Psoas muscle (tissue), 8 donors: ENCODE results near the gene ATF7. TPM values are rescaled to one million over a fixed set of nuclear protein-coding genes. Genes with fewer than 3 reads are reported as not detected.
"Not testable (repeated sequence)": the region's sequence is repeated elsewhere in the genome, so short reads cannot be mapped to it uniquely, and the experiment has no call there.

Experiments used
- ATAC-seq, 4 donors: fragments of 200-7000 bp; cut with Tn5 transposase; one replicate each; pipeline ENCODE4 v1.9.1; 2020; ENCODE audit warnings: moderate library complexity in 3 of 4, mild to moderate bottlenecking in 2 of 4
- DNase-seq, 2 donors: peaks; one replicate each; pipeline ENCODE4 v3.0.0-alpha.2; 2020
- H3K27ac ChIP-seq: fragments of 200-600 bp; one replicate; pipeline ENCODE4 v1.8.0; 2022
- H3K27me3 ChIP-seq, 3 donors: fragments of 200-600 bp in 1 of 3; one replicate each; pipeline versions ENCODE4 v1.6.1 to v1.8.0; 2013 to 2022; ENCODE audit warnings: low read length in 2 of 3, mild to moderate bottlenecking in 2 of 3, moderate library complexity in 1 of 3; ENCODE audit not compliant: insufficient read depth in 3 of 3
- H3K36me3 ChIP-seq, 2 donors: fragments of 200-600 bp in 1 of 2; one replicate each; pipeline versions ENCODE4 v1.6.1 to v1.8.0; 2013 to 2022; ENCODE audit warnings: low read depth in 1 of 2, mild to moderate bottlenecking in 1 of 2, moderate library complexity in 1 of 2; ENCODE audit not compliant: insufficient read depth in 1 of 2
- H3K4me1 ChIP-seq: fragments of 200-600 bp; one replicate; pipeline ENCODE4 v1.8.0; 2022
- H3K4me3 ChIP-seq: fragments of 200-600 bp; one replicate; pipeline ENCODE4 v1.8.0; 2022; ENCODE audit warnings: mild to moderate bottlenecking
- H3K9me3 ChIP-seq: fragments of 200-600 bp; one replicate; pipeline ENCODE4 v1.8.0; 2022
- CTCF ChIP-seq: fragments of 200-600 bp; IDR thresholded peaks from one replicate; pipeline ENCODE4 v1.8.0; 2022; ENCODE audit warnings: antibody characterized with exemption
- WGBS, 3 donors: extraction: QIAGEN DNeasy Blood & Tissue Kit; methylation state at CpG; one replicate each; pipeline versions ENCODE4 v1.1.6 to v1.1.7; 2013; 5-methylcytosine and 5-hydroxymethylcytosine counted together
- intact Hi-C, 2 donors: fragments of 100-400 bp; cut with DNase I; formaldehyde crosslinking; loops; one replicate each; pipeline versions ENCODE4 v1.11.0 to v1.14.2; 2022
- polyA plus RNA-seq, 3 donors: library from polyadenylated mRNA; stranded (reverse); fragments of 200-250 nt; gene quantifications; one replicate each; pipeline ENCODE4 v1.2.3, GENCODE V29; 2013
- total RNA-seq, 4 donors: library from RNA; stranded (reverse); fragmentation: NEBNext Ultra II Directional in 2 of 4; extraction: Animal tissue kit (Norgen Biotek cat#: 25700) in 2 of 4; gene quantifications; one replicate each; pipeline versions ENCODE4 v1.2.1 to v1.2.4, GENCODE V29; 2021 to 2023
- donor health status: healthy with polysubstance abuse.
- donor health status: DM: no; HTN: no; CAD: no; lungs with moderate emphysema.
- donor health status: Bipolar disorder and iron deficiency.
- donor health status: healthy.
- donor health status: DM: yes; HTN: yes; CAD: no.
- donor health status: DM: no; HTN: no; CAD: no.
- donor health status: DM: no; HTN: no; CAD: no.
- donor health status: DM: yes; HTN: yes; CAD: no.

Gene ATF7
- total and polyA plus RNA-seq, 7 donors, result 15.7 to 32.3 (median 25.4) TPM

- intact Hi-C loops, result no loop called here
- ATAC-seq (peak; percentile 61 to 74 (median 65)), DNase-seq (no peak)
- Histone ChIP-seq H3K4me1 (peaks cover 23% of the 10 kb centered on the region), H3K9me3 (no peaks in the 10 kb centered on the region), H3K4me3 (peak overlapping the region; percentile 32), H3K27me3 (no peaks in the 10 kb centered on the region), H3K36me3 (no peaks in the 10 kb centered on the region), H3K27ac (peak overlapping the region; percentile 79)
- WGBS, 3 donors, result 13 to 17% (median 14%) methylated on average over 3 of the region's 3 CpGs
- no peak for TF ChIP-seq CTCF
Measured at GRCh38 chr12:53659011-53659551, 32.9 kb upstream of the ATF7 start.

GRCh38 chr12:53657041-53657440 lies 30.9 kb upstream of the ATF7 start:
- WGBS, 3 donors, result 77 to 87% (median 87%) methylated on average over 4 of the region's 4 CpGs
- H3K27me3 ChIP-seq, result no peaks in the 10 kb centered on the region
- no peak for ATAC-seq
- H3K27ac ChIP-seq, result no peak overlapping the region
- no peak overlapping the region for H3K4me3 ChIP-seq
- no peak for DNase-seq
- H3K36me3 ChIP-seq, result no peaks in the 10 kb centered on the region
- no peak for TF ChIP-seq CTCF
- H3K4me1 ChIP-seq, result peaks cover 41% of the 10 kb centered on the region
- intact Hi-C loops, result no loop called here
- no peaks in the 10 kb centered on the region for H3K9me3 ChIP-seq

GRCh38 chr12:53653595-53653994 lies 27.4 kb upstream of the ATF7 start:
- TF ChIP-seq CTCF, result no peak
- peaks cover 28% of the 10 kb centered on the region for H3K4me1 ChIP-seq
- H3K27me3 ChIP-seq, result no peaks in the 10 kb centered on the region
- intact Hi-C loops, result no loop called here
- H3K27ac ChIP-seq, result peak overlapping the region; percentile 63
- H3K9me3 ChIP-seq, result no peaks in the 10 kb centered on the region
- WGBS, 3 donors, result 60 to 79% (median 62%) methylated on average over 2 of the region's 2 CpGs
- peak; percentile 79 to 89 (median 84) for ATAC-seq
- H3K4me3 ChIP-seq, result no peak overlapping the region
- H3K36me3 ChIP-seq, result no peaks in the 10 kb centered on the region
- no peak for DNase-seq

- no peaks in the 10 kb centered on the region for H3K9me3 ChIP-seq
- no peak for TF ChIP-seq CTCF
- WGBS, 3 donors, result 65 to 81% (median 74%) methylated on average over 1 of the region's 1 CpG
- peak overlapping the region; percentile 63 for H3K27ac ChIP-seq
- intact Hi-C loops, result no loop called here
- H3K4me1 ChIP-seq, result peaks cover 22% of the 10 kb centered on the region
- ATAC-seq (peak in 2 of 4 donors; percentile 45 to 51), DNase-seq (no peak)
- H3K27me3 ChIP-seq, result no peaks in the 10 kb centered on the region
- H3K4me3 ChIP-seq, result no peak overlapping the region
- no peaks in the 10 kb centered on the region for H3K36me3 ChIP-seq
Measured at GRCh38 chr12:53652366-53652765, 26.2 kb upstream of the ATF7 start.

GRCh38 chr12:53651737-53652136 lies 25.6 kb upstream of the ATF7 start:
- peak; percentile 54 to 68 (median 57) for ATAC-seq

GRCh38 chr12:53646300-53646699 lies 20.1 kb upstream of the ATF7 start:
- WGBS, 3 donors, result 68 to 89% (median 85%) methylated on average over 4 of the region's 4 CpGs
- H3K4me1 ChIP-seq, H3K4me3 ChIP-seq, H3K27ac ChIP-seq, H3K36me3 ChIP-seq, H3K9me3 ChIP-seq, ATAC-seq, DNase-seq, intact Hi-C loops, H3K27me3 ChIP-seq: not testable (repeated sequence)

More at GRCh38 chr12:53651737-53652136, 25.6 kb upstream of the ATF7 start:
- DNase-seq, result no peak
- no peak for TF ChIP-seq CTCF
- peak overlapping the region; percentile 63 for H3K27ac ChIP-seq
- H3K4me3 ChIP-seq, result no peak overlapping the region
- H3K4me1 ChIP-seq, result peaks cover 22% of the 10 kb centered on the region
- WGBS, 3 donors, result 57 to 75% (median 73%) methylated on average over 1 of the region's 1 CpG
- H3K36me3 ChIP-seq, result no peaks in the 10 kb centered on the region
- H3K27me3 ChIP-seq, result no peaks in the 10 kb centered on the region
- intact Hi-C loops, result no loop called here
- no peaks in the 10 kb centered on the region for H3K9me3 ChIP-seq
